Measurements from ENCODE around the gene ADCYAP1R1. TPM values are rescaled to one million over a fixed set of nuclear protein-coding genes. Genes with fewer than 3 reads are reported as not detected.

ADCYAP1R1 gene
- polyA plus RNA-seq, 3 donors: not detected

GRCh38 chr7:31071645-31072029, 19.5 kb downstream of the ADCYAP1R1 start:
- H3K27me3 Mint-ChIP-seq (ENCODE audit: low read depth in 3 of 3): peaks cover 4 to 7% (median 6%) of the 10 kb centered on the region in 3 donors
- intact Hi-C loops (cut with micrococcal nuclease): no loop called here
- Histone ChIP-seq H3K27me3 (ENCODE audit: control insufficient read depth in 2 of 2, insufficient read depth in 2 of 2, low read length in 2 of 2) (no peaks in the 10 kb centered on the region), H3K9ac (ENCODE audit: insufficient read depth, low read length, poor library complexity, severe bottlenecking) (no peak overlapping the region), H3K27ac (ENCODE audit: low read depth in 1 of 2, low read length in 2 of 2) (no peak overlapping the region), H3K4me1 (ENCODE audit: control insufficient read depth in 1 of 2, insufficient read depth in 2 of 2, low read length in 2 of 2) (no peaks in the 10 kb centered on the region), H4K20me1 (ENCODE audit: insufficient read depth, low read length) (no peaks in the 10 kb centered on the region), H3K4me2 (replicated peaks; ENCODE audit: extremely low read depth, low read length, poor library complexity, severe bottlenecking) (no peak overlapping the region), H3K4me3 (replicated peaks in 1 of 3; ENCODE audit: low read depth in 2 of 3, low read length in 3 of 3) (no peak overlapping the region), H3K9me3 (replicated peaks in 1 of 2; ENCODE audit: control insufficient read depth in 1 of 2, insufficient read depth in 1 of 2, low read length in 2 of 2) (no peaks in the 10 kb centered on the region), H3K79me2 (ENCODE audit: insufficient read depth, low read length) (no peaks in the 10 kb centered on the region), H2AFZ (ENCODE audit: insufficient read depth, low read depth, low read length, poor library complexity, severe bottlenecking) (no peak overlapping the region), H3K36me3 (replicated peaks in 1 of 2; ENCODE audit: control insufficient read depth in 1 of 2, insufficient read depth in 2 of 2, low read length in 2 of 2) (no peaks in the 10 kb centered on the region)
- no peak overlapping the region for H3K4me3 Mint-ChIP-seq
- H3K4me1 Mint-ChIP-seq: no peaks in the 10 kb centered on the region
- H3K36me3 Mint-ChIP-seq: no peaks in the 10 kb centered on the region
- WGBS (ENCODE audit: insufficient coverage): 53% methylated on average over 3 of the region's 3 CpGs
- H3K9me3 Mint-ChIP-seq: peaks cover 0 to 3% (median 0%) of the 10 kb centered on the region in 7 donors
- no peak for TF ChIP-seq CTCF (IDR thresholded peaks at IDR 0.05)
- no peak for DNase-seq
- no peak overlapping the region for H3K27ac Mint-ChIP-seq

- TF ChIP-seq CTCF (IDR thresholded peaks at IDR 0.05): no peak
- H3K27me3 Mint-ChIP-seq (ENCODE audit: low read depth in 3 of 3): peaks cover 4 to 7% (median 6%) of the 10 kb centered on the region in 3 donors
- Histone ChIP-seq H3K27me3 (ENCODE audit: control insufficient read depth in 2 of 2, insufficient read depth in 2 of 2, low read length in 2 of 2) (no peaks in the 10 kb centered on the region), H3K4me3 (replicated peaks in 1 of 3; ENCODE audit: low read depth in 2 of 3, low read length in 3 of 3) (no peak overlapping the region), H3K9ac (ENCODE audit: insufficient read depth, low read length, poor library complexity, severe bottlenecking) (no peak overlapping the region), H3K79me2 (ENCODE audit: insufficient read depth, low read length) (no peaks in the 10 kb centered on the region), H2AFZ (ENCODE audit: insufficient read depth, low read depth, low read length, poor library complexity, severe bottlenecking) (no peak overlapping the region), H3K4me1 (ENCODE audit: control insufficient read depth in 1 of 2, insufficient read depth in 2 of 2, low read length in 2 of 2) (no peaks in the 10 kb centered on the region), H3K4me2 (replicated peaks; ENCODE audit: extremely low read depth, low read length, poor library complexity, severe bottlenecking) (no peak overlapping the region), H3K27ac (ENCODE audit: low read depth in 1 of 2, low read length in 2 of 2) (no peak overlapping the region), H4K20me1 (ENCODE audit: insufficient read depth, low read length) (no peaks in the 10 kb centered on the region), H3K36me3 (replicated peaks in 1 of 2; ENCODE audit: control insufficient read depth in 1 of 2, insufficient read depth in 2 of 2, low read length in 2 of 2) (no peaks in the 10 kb centered on the region), H3K9me3 (replicated peaks in 1 of 2; ENCODE audit: control insufficient read depth in 1 of 2, insufficient read depth in 1 of 2, low read length in 2 of 2) (no peaks in the 10 kb centered on the region)
- peaks cover 0 to 1% (median 0%) of the 10 kb centered on the region in 7 donors for H3K9me3 Mint-ChIP-seq
- 83% methylated on average over 3 of the region's 5 CpGs for whole genome bisulfite sequencing (ENCODE audit: insufficient coverage)
- intact Hi-C loops (cut with micrococcal nuclease): no loop called here
- no peak overlapping the region for H3K27ac Mint-ChIP-seq
- no peak overlapping the region for H3K4me3 Mint-ChIP-seq
- no peaks in the 10 kb centered on the region for H3K36me3 Mint-ChIP-seq
- no peaks in the 10 kb centered on the region for H3K4me1 Mint-ChIP-seq
- DNase-seq: no peak
These were observed 21.4 kb downstream of the ADCYAP1R1 start for GRCh38 chr7:31073326-31074119.
